HL-60/S4 treated with retinoic acid at 250 ng/mL for 4 days and 3 days (cell line): ENCODE measurements around the gene BUD13.
"Not testable (repeated sequence)": the region's sequence is repeated elsewhere in the genome, so short reads cannot be mapped to it uniquely, and the experiment has no call there.

Experiments
- in situ Hi-C: fragments of 300-500 bp; cut with MboI; formaldehyde crosslinking; loops from 2 replicates; pipeline ENCODE4 v1.7.0; 2022; ENCODE audit warnings: low sequenced_read_pairs

BUD13 gene

GRCh38 chr11:116773203-116774097, 663 bp upstream of the BUD13 start:
- in situ Hi-C loops = no loop called here

- in situ Hi-C loops = no loop called here
These were observed 852 bp downstream of the BUD13 start for GRCh38 chr11:116771935-116772334.

- in situ Hi-C loops = no loop called here
These were observed 10.7 kb downstream of the BUD13 start for GRCh38 chr11:116762132-116762531.

GRCh38 chr11:116756044-116756443, 16.7 kb downstream of the BUD13 start:
- in situ Hi-C loops = not testable (repeated sequence)

GRCh38 chr11:116750070-116750718, 22.6 kb downstream of the BUD13 start:
- in situ Hi-C loops = no loop called here

GRCh38 chr11:116742104-116742503, 30.7 kb downstream of the BUD13 start:
- in situ Hi-C loops = no loop called here

- in situ Hi-C loops = no loop called here
These were observed 32.0 kb downstream of the BUD13 start for GRCh38 chr11:116740741-116741140.

- in situ Hi-C loops = no loop called here
These were observed 33.8 kb downstream of the BUD13 start for GRCh38 chr11:116738975-116739374.

- in situ Hi-C loops = no loop called here
These were observed 36.0 kb downstream of the BUD13 start for GRCh38 chr11:116736763-116737162.

GRCh38 chr11:116733969-116734508, 38.7 kb downstream of the BUD13 start:
- in situ Hi-C loops = no loop called here

GRCh38 chr11:116733043-116733755, 39.6 kb downstream of the BUD13 start:
- in situ Hi-C loops = no loop called here

GRCh38 chr11:116732271-116733042, 40.3 kb downstream of the BUD13 start:
- in situ Hi-C loops = no loop called here

- in situ Hi-C loops = no loop called here
These were observed 41.0 kb downstream of the BUD13 start for GRCh38 chr11:116731821-116732220.

GRCh38 chr11:116731097-116731761, 41.6 kb downstream of the BUD13 start:
- in situ Hi-C loops = no loop called here

- in situ Hi-C loops = no loop called here
These were observed 42.2 kb downstream of the BUD13 start for GRCh38 chr11:116730601-116731000.

- in situ Hi-C loops = no loop called here
These were observed 42.6 kb downstream of the BUD13 start for GRCh38 chr11:116730241-116730561.

GRCh38 chr11:116729501-116730240, 43.1 kb downstream of the BUD13 start:
- in situ Hi-C loops = no loop called here

GRCh38 chr11:116727990-116728389, 44.8 kb downstream of the BUD13 start:
- in situ Hi-C loops = no loop called here

- in situ Hi-C loops = no loop called here
These were observed 47.2 kb downstream of the BUD13 start for GRCh38 chr11:116725434-116726221.
